ENCODE results near the gene EMC7. TPM values are rescaled to one million over a fixed set of nuclear protein-coding genes. Genes with fewer than 3 reads are reported as not detected.

EMC7 gene
- total and polyA plus RNA-seq, 9 of the 15 experiments (the other 6 are each of a cell fraction or from before 2014, with no cell fraction given): 25.8 to 92.8 (median 49.7) TPM

DNA sequence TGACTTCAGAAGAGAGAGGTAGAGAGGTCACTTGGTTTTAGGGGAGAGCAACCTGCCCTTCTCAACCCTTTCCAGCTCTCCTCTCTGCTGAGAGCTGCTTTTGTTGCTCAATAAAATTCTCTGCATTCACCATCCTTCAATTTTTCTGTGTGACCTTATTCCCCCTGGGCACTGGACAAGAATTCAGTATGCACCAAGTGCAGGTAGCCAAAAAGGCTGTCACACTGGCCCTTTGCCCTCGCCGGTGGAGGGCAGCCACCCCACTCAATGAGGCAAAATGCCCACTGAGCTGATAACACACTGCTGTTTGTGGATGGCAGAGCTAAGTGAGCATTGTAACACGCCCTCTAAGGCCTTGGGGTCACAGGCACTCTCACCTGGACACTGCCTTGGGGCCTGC is 13.1 kb upstream of the EMC7 start:
- Histone ChIP-seq H3K4me3 (no peak overlapping the region), H3K4me1 (replicated peaks in 1 of 2; ENCODE audit: control insufficient read depth in 2 of 2, insufficient read depth in 2 of 2, low read length in 2 of 2) (no peaks in the 10 kb centered on the region), H3K36me3 (ENCODE audit: control insufficient read depth, insufficient read depth, low read length) (no peaks in the 10 kb centered on the region), H3K27me3 (ENCODE audit: control insufficient read depth in 2 of 2, insufficient read depth in 2 of 2, low read length in 2 of 2) (no peaks in the 10 kb centered on the region), H3K79me2 (ENCODE audit: control insufficient read depth, insufficient read depth, low read length) (no peaks in the 10 kb centered on the region), H3K9ac (ENCODE audit: insufficient read depth in 1 of 2, low read depth in 2 of 2, low read length in 2 of 2) (no peak overlapping the region), H3K9me3 (replicated peaks; ENCODE audit: control insufficient read depth, insufficient read depth, low read depth, low read length) (no peaks in the 10 kb centered on the region), H3K4me2 (ENCODE audit: insufficient read depth, low read length) (no peak overlapping the region), H3K27ac (ENCODE audit: extremely low read depth, low read depth, low read length) (no peak overlapping the region), H3K9me1 (ENCODE audit: control insufficient read depth, insufficient read depth, low read length) (no peaks in the 10 kb centered on the region), H4K20me1 (replicated peaks; ENCODE audit: control insufficient read depth, insufficient read depth, low read length) (no peaks in the 10 kb centered on the region), H2AFZ (ENCODE audit: low read depth, low read length) (no peak overlapping the region)
- ChIA-PET CTCF (ENCODE audit: low intra/inter-chr PET ratio) (no interaction called here), POLR2A (interaction anchor here (0.6 to 1.1 kb wide), 2 partner anchors 10 to 95 kb away, joined by 3 read pairs; partner anchors contain the start of gene KATNBL1)
- TF ChIP-seq E2F3 (CRISPR knock-in tag; IDR thresholded peaks at IDR 0.05): no peak
- TF ChIP-seq, protein P1, sequence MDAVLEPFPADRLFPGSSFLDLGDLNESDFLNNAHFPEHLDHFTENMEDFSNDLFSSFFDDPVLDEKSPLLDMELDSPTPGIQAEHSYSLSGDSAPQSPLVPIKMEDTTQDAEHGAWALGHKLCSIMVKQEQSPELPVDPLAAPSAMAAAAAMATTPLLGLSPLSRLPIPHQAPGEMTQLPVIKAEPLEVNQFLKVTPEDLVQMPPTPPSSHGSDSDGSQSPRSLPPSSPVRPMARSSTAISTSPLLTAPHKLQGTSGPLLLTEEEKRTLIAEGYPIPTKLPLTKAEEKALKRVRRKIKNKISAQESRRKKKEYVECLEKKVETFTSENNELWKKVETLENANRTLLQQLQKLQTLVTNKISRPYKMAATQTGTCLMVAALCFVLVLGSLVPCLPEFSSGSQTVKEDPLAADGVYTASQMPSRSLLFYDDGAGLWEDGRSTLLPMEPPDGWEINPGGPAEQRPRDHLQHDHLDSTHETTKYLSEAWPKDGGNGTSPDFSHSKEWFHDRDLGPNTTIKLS (IDR thresholded peaks at IDR 0.05; ENCODE audit: borderline replicate concordance, low read depth): no peak
- TF ChIP-seq NFXL1 (CRISPR knock-in tag; IDR thresholded peaks at IDR 0.05): no peak
- no peak for TF ChIP-seq NUFIP1 (IDR thresholded peaks at IDR 0.05; ENCODE audit: partially characterized antibody)
- TF ChIP-seq, protein P2, sequence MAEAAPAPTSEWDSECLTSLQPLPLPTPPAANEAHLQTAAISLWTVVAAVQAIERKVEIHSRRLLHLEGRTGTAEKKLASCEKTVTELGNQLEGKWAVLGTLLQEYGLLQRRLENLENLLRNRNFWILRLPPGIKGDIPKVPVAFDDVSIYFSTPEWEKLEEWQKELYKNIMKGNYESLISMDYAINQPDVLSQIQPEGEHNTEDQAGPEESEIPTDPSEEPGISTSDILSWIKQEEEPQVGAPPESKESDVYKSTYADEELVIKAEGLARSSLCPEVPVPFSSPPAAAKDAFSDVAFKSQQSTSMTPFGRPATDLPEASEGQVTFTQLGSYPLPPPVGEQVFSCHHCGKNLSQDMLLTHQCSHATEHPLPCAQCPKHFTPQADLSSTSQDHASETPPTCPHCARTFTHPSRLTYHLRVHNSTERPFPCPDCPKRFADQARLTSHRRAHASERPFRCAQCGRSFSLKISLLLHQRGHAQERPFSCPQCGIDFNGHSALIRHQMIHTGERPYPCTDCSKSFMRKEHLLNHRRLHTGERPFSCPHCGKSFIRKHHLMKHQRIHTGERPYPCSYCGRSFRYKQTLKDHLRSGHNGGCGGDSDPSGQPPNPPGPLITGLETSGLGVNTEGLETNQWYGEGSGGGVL (CRISPR knock-in tag; IDR thresholded peaks at IDR 0.05): no peak
- TF ChIP-seq OTX1 (CRISPR knock-in tag; IDR thresholded peaks at IDR 0.05): no peak
- TF ChIP-seq, protein P3, sequence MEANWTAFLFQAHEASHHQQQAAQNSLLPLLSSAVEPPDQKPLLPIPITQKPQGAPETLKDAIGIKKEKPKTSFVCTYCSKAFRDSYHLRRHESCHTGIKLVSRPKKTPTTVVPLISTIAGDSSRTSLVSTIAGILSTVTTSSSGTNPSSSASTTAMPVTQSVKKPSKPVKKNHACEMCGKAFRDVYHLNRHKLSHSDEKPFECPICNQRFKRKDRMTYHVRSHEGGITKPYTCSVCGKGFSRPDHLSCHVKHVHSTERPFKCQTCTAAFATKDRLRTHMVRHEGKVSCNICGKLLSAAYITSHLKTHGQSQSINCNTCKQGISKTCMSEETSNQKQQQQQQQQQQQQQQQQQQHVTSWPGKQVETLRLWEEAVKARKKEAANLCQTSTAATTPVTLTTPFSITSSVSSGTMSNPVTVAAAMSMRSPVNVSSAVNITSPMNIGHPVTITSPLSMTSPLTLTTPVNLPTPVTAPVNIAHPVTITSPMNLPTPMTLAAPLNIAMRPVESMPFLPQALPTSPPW (CRISPR knock-in tag; IDR thresholded peaks at IDR 0.05): no peak
- TF ChIP-seq BCOR (IDR thresholded peaks at IDR 0.05): no peak
- TF ChIP-seq, protein P4, sequence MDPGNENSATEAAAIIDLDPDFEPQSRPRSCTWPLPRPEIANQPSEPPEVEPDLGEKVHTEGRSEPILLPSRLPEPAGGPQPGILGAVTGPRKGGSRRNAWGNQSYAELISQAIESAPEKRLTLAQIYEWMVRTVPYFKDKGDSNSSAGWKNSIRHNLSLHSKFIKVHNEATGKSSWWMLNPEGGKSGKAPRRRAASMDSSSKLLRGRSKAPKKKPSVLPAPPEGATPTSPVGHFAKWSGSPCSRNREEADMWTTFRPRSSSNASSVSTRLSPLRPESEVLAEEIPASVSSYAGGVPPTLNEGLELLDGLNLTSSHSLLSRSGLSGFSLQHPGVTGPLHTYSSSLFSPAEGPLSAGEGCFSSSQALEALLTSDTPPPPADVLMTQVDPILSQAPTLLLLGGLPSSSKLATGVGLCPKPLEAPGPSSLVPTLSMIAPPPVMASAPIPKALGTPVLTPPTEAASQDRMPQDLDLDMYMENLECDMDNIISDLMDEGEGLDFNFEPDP (CRISPR knock-in tag; IDR thresholded peaks at IDR 0.05): no peak
- no peak for TF ChIP-seq PURB (CRISPR knock-in tag; IDR thresholded peaks at IDR 0.05; ENCODE audit: low read depth)
- TF ChIP-seq RBM15 (IDR thresholded peaks at IDR 0.05; ENCODE audit: insufficient read depth, low read length): no peak
- TF ChIP-seq ZBED1 (IDR thresholded peaks at IDR 0.05): no peak
- no peak for TF ChIP-seq PHB2 (IDR thresholded peaks at IDR 0.05; ENCODE audit: low read depth)
- no peak for TF ChIP-seq BRD4 (IDR thresholded peaks at IDR 0.05)
- TF ChIP-seq, protein P5, sequence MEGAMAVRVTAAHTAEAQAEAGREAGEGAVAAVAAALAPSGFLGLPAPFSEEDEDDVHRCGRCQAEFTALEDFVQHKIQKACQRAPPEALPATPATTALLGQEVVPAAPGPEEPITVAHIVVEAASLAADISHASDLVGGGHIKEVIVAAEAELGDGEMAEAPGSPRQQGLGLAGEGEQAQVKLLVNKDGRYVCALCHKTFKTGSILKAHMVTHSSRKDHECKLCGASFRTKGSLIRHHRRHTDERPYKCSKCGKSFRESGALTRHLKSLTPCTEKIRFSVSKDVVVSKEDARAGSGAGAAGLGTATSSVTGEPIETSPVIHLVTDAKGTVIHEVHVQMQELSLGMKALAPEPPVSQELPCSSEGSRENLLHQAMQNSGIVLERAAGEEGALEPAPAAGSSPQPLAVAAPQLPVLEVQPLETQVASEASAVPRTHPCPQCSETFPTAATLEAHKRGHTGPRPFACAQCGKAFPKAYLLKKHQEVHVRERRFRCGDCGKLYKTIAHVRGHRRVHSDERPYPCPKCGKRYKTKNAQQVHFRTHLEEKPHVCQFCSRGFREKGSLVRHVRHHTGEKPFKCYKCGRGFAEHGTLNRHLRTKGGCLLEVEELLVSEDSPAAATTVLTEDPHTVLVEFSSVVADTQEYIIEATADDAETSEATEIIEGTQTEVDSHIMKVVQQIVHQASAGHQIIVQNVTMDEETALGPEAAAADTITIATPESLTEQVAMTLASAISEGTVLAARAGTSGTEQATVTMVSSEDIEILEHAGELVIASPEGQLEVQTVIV (CRISPR knock-in tag; IDR thresholded peaks at IDR 0.05; ENCODE audit: borderline replicate concordance): no peak
- no peak for TF ChIP-seq BHLHE40 (IDR thresholded peaks at IDR 0.05; ENCODE audit: low read length)
- DNase-seq (ENCODE audit: extremely low read depth in 1 of 4, low spot score in 3 of 4) (no peak), FAIRE-seq (no peak), ATAC-seq (no peak)
- 11% methylated on average over 3 of the region's 3 CpGs for WGBS (ENCODE audit: insufficient coverage, low coverage, missing lambda C conversion rate)
- no TSS peak for BruUV-seq (replicated peaks)
- in situ Hi-C loops (cut with MboI) (no loop called here), intact Hi-C loops (cut with micrococcal nuclease) (no loop called here)

Data from K562 (cell line).